Measurements from ENCODE around the gene FEZ2.

FEZ2 gene

GRCh38 chr2:36582951-36583350, 15.0 kb downstream of the FEZ2 start:
- TF ChIP-seq MAX (IDR thresholded peaks at IDR 0.05) = no peak
- no peak for TF ChIP-seq NFIC (IDR thresholded peaks at IDR 0.05)
- no peak for TF ChIP-seq CEBPB (IDR thresholded peaks at IDR 0.05)
- no peak for TF ChIP-seq REST (IDR thresholded peaks at IDR 0.05; ENCODE audit: low read depth)
- TF ChIP-seq, protein P1, sequence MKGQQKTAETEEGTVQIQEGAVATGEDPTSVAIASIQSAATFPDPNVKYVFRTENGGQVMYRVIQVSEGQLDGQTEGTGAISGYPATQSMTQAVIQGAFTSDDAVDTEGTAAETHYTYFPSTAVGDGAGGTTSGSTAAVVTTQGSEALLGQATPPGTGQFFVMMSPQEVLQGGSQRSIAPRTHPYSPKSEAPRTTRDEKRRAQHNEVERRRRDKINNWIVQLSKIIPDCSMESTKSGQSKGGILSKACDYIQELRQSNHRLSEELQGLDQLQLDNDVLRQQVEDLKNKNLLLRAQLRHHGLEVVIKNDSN (IDR thresholded peaks at IDR 0.05) = no peak
- TF ChIP-seq EGR1 (IDR thresholded peaks at IDR 0.05) = no peak
- no peak for TF ChIP-seq EP300 (IDR thresholded peaks at IDR 0.05; ENCODE audit: borderline replicate concordance)
- no peak for TF ChIP-seq TCF12 (IDR thresholded peaks at IDR 0.05; ENCODE audit: low read depth)
- no peak for TF ChIP-seq RAD21 (IDR thresholded peaks at IDR 0.05; ENCODE audit: low read depth)
- TF ChIP-seq FOXM1 (IDR thresholded peaks at IDR 0.05; ENCODE audit: borderline replicate concordance, low read depth) = no peak
- TF ChIP-seq ZBTB7A (IDR thresholded peaks at IDR 0.05; ENCODE audit: low read depth) = no peak
- no peak for TF ChIP-seq TAF1 (IDR thresholded peaks at IDR 0.05; ENCODE audit: low read depth)
- no peak for TF ChIP-seq TEAD4 (IDR thresholded peaks at IDR 0.05)
- no peak for TF ChIP-seq CREB1 (IDR thresholded peaks at IDR 0.05; ENCODE audit: low read depth)
- TF ChIP-seq YY1 (IDR thresholded peaks at IDR 0.05; ENCODE audit: low read depth) = no peak

DNA sequence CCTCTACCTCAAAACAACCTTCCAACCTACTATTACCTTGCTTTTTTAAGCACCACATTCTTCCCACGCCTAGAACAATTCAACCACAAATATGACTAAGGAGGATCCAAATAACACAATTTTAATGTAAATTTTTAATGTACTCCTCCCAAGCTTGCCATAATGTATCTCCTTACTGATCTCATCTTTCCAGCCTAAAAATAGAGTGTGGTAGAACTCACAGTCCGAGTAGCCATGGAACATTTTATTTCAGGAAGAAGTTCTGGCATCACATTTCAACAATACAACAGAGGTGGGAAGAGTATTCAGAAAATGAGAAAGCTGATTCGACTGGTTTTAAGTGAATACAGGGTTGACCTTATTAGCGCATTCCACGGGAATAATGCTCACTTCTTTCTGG, 15.4 kb downstream of the FEZ2 start:
- TF ChIP-seq FOXM1 (IDR thresholded peaks at IDR 0.05; ENCODE audit: borderline replicate concordance, low read depth) (no peak), CREB1 (IDR thresholded peaks at IDR 0.05; ENCODE audit: low read depth) (no peak), EP300 (IDR thresholded peaks at IDR 0.05; ENCODE audit: borderline replicate concordance) (no peak), RAD21 (IDR thresholded peaks at IDR 0.05; ENCODE audit: low read depth) (no peak), TCF12 (IDR thresholded peaks at IDR 0.05; ENCODE audit: low read depth) (no peak), TEAD4 (IDR thresholded peaks at IDR 0.05) (no peak), MAX (IDR thresholded peaks at IDR 0.05) (no peak), EGR1 (IDR thresholded peaks at IDR 0.05) (no peak), YY1 (IDR thresholded peaks at IDR 0.05; ENCODE audit: low read depth) (no peak), CEBPB (IDR thresholded peaks at IDR 0.05) (no peak), TAF1 (IDR thresholded peaks at IDR 0.05; ENCODE audit: low read depth) (no peak), REST (IDR thresholded peaks at IDR 0.05; ENCODE audit: low read depth) (no peak), NFIC (IDR thresholded peaks at IDR 0.05) (no peak), ZBTB7A (IDR thresholded peaks at IDR 0.05; ENCODE audit: low read depth) (no peak)
- TF ChIP-seq, protein P1 (IDR thresholded peaks at IDR 0.05) = no peak

- TF ChIP-seq REST (IDR thresholded peaks at IDR 0.05; ENCODE audit: low read depth) (no peak), TAF1 (IDR thresholded peaks at IDR 0.05; ENCODE audit: low read depth) (no peak), NFIC (IDR thresholded peaks at IDR 0.05) (no peak), CEBPB (IDR thresholded peaks at IDR 0.05) (no peak), CREB1 (IDR thresholded peaks at IDR 0.05; ENCODE audit: low read depth) (no peak), EP300 (IDR thresholded peaks at IDR 0.05; ENCODE audit: borderline replicate concordance) (no peak)
- TF ChIP-seq, protein P1 (IDR thresholded peaks at IDR 0.05) = no peak
These were observed 18.7 kb downstream of the FEZ2 start for GRCh38 chr2:36579297-36579664.
